Ovary (tissue), 9 donors: ENCODE data around the gene RPS21. TPM values are rescaled to one million over a fixed set of nuclear protein-coding genes. Genes with fewer than 3 reads are reported as not detected.

Experiments
- DNase-seq, 5 donors: peaks; one replicate each; pipeline ENCODE4 v3.0.0-alpha.2; 2019 to 2020
- H3K27ac ChIP-seq, 2 donors: fragments of 200-600 bp; one replicate each; pipeline versions ENCODE4 v1.5.1 to v1.8.0; 2019 to 2022
- H3K27me3 ChIP-seq: fragments of 200-600 bp; one replicate; pipeline ENCODE4 v1.8.0; 2022
- H3K36me3 ChIP-seq: fragments of 200-600 bp; sonication (generic); one replicate; pipeline ENCODE4 v1.5.1; 2019
- H3K4me1 ChIP-seq: one replicate; pipeline ENCODE4 v1.8.1; 2013; ENCODE audit warnings: mild to moderate bottlenecking, moderate library complexity; ENCODE audit not compliant: insufficient read depth
- H3K4me3 ChIP-seq: fragments of 200-600 bp; sonication (generic); one replicate; pipeline ENCODE4 v1.5.1; 2017
- H3K9me3 ChIP-seq, 2 donors: fragments of 200-600 bp in 1 of 2; sonication (generic) in 1 of 2; one replicate each; pipeline versions ENCODE4 v1.5.1 to v1.8.1; 2013 to 2019; ENCODE audit warnings: mild to moderate bottlenecking in 1 of 2, moderate library complexity in 1 of 2
- EP300 ChIP-seq: sonication (generic); formaldehyde crosslinking; IDR thresholded peaks from one replicate; pipeline ENCODE4 v1.6.1; 2017; ENCODE audit warnings: antibody characterized with exemption
- POLR2A ChIP-seq: fragments of 450-650 bp; IDR thresholded peaks from one replicate; pipeline ENCODE4 v1.6.1; 2017; ENCODE audit warnings: antibody characterized with exemption, mild to moderate bottlenecking, moderate library complexity
- WGBS, 3 donors: extraction: QIAGEN DNeasy Blood & Tissue Kit in 1 of 3; methylation state at CpG; one replicate each; pipeline versions ENCODE4 v1.1.5 to v1.1.7; 2013 to 2017; 5-methylcytosine and 5-hydroxymethylcytosine counted together
- intact Hi-C, 4 donors: fragments of 100-400 bp; cut with DNase I; formaldehyde crosslinking; loops; one replicate each; pipeline versions ENCODE4 v1.11.0 to v1.15.1; 2022 to 2023
- polyA plus RNA-seq, 2 donors: library from polyadenylated mRNA; stranded (reverse); fragments of 200-250 nt in 1 of 2; fragments of 350-450 nt in 1 of 2; fragmentation: Illumina TruSeq in 1 of 2; extraction: RNeasy Lipid Tissue Mini Kit (QIAGEN cat#74804) in 1 of 2; gene quantifications; one replicate each; pipeline ENCODE4 v1.2.3, GENCODE V29; 2013 to 2014
- total RNA-seq, 7 donors: library from RNA; depleted of rRNA in 2 of 7; stranded (reverse); fragments of >200 nt in 2 of 7; fragmentation: NEBNext Ultra II Directional in 3 of 7; extraction: Animal tissue kit (Norgen Biotek cat#: 25700) in 3 of 7; gene quantifications; one replicate each; pipeline versions ENCODE4 v1.1.0 to v1.2.4, GENCODE V29; 2016 to 2023
- TF ChIP-seq, protein P1 (sequence below), 3 donors: fragments of 450-650 bp in 2 of 3; fragments of 200-600 bp in 1 of 3; IDR thresholded peaks; one replicate each; pipeline versions ENCODE4 v1.5.1 to v1.8.0; 2016 to 2022; ENCODE audit warnings: antibody characterized with exemption in 3 of 3, mild to moderate bottlenecking in 1 of 3
- donor health status: DM: no; HTN: no; CAD: no; lungs with moderate emphysema.
- donor health status: DM: no; HTN: no; CAD: no.
- donor health status: Bipolar disorder and iron deficiency.
- donor health status: DM: yes; HTN: yes; CAD: no.
- donor health status: DM: no; HTN: no; CAD: no.
- donor health status: DM: yes; HTN: yes; CAD: no.

The RPS21 gene
- total and polyA plus RNA-seq, 9 donors, result 1,038 to 9,967 (median 2,977) TPM

DNA sequence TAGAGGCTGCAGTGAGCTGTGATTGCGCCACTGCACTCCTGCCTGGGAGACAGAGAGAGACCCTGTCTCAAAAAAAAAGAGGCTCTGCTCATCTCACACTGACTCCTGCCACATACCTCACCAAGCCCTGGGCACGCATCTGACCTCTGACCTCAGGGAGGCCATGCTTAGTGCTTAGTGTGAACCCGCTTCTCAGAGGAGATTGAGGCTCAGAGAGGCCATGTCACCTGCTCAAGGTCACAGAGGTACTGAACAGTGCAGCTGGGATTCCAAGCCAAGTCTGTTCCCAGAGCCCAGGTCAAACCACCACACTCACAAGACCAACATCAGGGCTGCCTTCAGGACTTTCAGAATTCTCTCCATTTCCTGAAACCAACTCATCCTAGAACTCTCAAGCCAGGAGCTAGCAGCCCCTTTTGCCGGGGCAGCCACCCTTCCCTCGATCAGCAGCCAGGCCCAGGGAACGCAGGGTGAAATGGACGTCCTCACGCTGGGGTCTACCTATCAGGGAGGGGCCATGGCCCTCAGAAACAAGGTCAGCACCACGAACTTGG is 17.3 kb downstream of the RPS21 start:
- no peaks in the 10 kb centered on the region for H3K27me3 ChIP-seq
- 81 to 93% (median 82%) methylated on average over 9 of the region's 9 CpGs for WGBS, 3 donors
- intact Hi-C loops, result loop anchor here in 2 of 4 donors (10.0 kb wide), 2 partner anchors 241 to 389 kb away; partner anchors contain the start of gene SLCO4A1 (in 1 of the 2)

DNA sequence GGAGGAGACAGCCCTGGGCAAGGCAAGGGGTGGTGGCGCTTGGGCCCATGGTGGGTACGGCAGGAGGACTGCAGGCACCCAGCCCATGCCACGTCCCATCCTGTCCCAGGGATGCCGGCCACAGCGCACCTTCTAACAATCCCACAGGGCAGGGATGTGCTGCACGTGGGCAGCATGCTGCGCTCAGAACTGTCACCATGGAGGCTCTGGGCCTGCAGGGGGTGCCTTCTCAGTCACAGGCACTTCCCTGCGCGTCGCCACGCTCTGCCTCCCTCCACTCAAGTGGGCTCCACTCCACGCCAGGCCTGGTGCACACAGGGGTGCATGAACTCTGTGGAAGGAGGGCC is 17.8 kb downstream of the RPS21 start:
- DNase-seq, result no peak
- peaks cover 13% of the 10 kb centered on the region for H3K4me1 ChIP-seq
- no peak overlapping the region for H3K27ac ChIP-seq
- TF ChIP-seq, protein P1, sequence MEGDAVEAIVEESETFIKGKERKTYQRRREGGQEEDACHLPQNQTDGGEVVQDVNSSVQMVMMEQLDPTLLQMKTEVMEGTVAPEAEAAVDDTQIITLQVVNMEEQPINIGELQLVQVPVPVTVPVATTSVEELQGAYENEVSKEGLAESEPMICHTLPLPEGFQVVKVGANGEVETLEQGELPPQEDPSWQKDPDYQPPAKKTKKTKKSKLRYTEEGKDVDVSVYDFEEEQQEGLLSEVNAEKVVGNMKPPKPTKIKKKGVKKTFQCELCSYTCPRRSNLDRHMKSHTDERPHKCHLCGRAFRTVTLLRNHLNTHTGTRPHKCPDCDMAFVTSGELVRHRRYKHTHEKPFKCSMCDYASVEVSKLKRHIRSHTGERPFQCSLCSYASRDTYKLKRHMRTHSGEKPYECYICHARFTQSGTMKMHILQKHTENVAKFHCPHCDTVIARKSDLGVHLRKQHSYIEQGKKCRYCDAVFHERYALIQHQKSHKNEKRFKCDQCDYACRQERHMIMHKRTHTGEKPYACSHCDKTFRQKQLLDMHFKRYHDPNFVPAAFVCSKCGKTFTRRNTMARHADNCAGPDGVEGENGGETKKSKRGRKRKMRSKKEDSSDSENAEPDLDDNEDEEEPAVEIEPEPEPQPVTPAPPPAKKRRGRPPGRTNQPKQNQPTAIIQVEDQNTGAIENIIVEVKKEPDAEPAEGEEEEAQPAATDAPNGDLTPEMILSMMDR (IDR thresholded peaks at IDR 0.05), result no peak
- no peak for TF ChIP-seq POLR2A
- TF ChIP-seq EP300, result no peak
- intact Hi-C loops, result loop anchor here in 3 of 4 donors (5.0 to 10.0 kb wide), 3 partner anchors 240 to 398 kb away; partner anchors contain the start of genes OGFR (in 1 of the 3) and SLCO4A1 (in 1 of the 3)
- no peaks in the 10 kb centered on the region for H3K27me3 ChIP-seq
- 89 to 94% (median 92%) methylated on average over 12 of the region's 12 CpGs for WGBS, 3 donors
- H3K4me3 ChIP-seq, result no peak overlapping the region
- H3K36me3 ChIP-seq, result no peaks in the 10 kb centered on the region
- H3K9me3 ChIP-seq, result no peaks in the 10 kb centered on the region

More for the DNA sequence above, 17.3 kb downstream of the RPS21 start:
- H3K36me3 ChIP-seq, result no peaks in the 10 kb centered on the region
- H3K4me3 ChIP-seq, result no peak overlapping the region
- TF ChIP-seq EP300 (no peak), POLR2A (no peak)
- TF ChIP-seq, protein P1 (IDR thresholded peaks at IDR 0.05), result no peak
- H3K27ac ChIP-seq, result no peak overlapping the region
- peaks cover 13% of the 10 kb centered on the region for H3K4me1 ChIP-seq
- H3K9me3 ChIP-seq, result no peaks in the 10 kb centered on the region
- no peak for DNase-seq

DNA sequence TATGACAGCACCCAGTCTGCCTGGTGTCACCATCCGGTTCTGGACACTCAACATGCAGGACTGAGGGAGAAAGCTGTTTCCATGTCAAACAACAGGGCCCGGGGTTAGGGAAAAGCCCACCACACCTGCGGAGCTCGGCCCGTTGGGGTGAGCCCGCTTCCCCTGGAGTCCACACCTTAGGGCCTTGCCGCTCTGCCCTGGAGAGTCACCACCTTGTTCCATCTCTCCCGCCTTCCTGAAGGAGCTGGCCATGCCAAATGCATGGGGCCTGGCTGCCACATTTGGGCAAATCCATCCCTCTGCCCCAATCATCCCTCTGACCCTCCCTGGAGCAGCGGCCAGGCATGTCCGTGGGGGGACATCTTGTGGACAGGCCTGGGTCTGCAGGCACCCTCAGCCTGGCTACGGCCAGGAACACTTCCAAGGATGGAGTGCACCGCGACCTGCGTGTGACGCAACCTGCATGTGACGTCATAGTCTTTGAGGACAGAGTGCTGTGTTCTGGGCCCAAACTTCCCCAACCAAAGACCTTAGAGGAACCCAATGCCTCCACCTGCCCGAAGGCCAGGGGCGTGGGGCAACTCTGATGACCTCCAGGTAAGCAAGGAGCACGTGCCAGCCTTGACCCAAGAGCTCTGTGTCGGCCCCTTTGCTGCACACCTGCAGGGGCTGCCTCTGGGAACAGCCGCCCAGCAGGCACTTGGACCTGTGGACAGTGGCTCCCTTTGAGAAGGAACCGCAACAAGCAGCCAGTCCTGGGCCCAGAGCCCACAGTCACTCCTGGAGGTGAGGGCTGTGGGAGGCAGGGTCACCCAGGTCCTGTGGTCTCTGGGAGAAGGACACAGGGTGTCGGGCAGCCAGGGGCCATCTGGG is 18.4 kb downstream of the RPS21 start:
- Histone ChIP-seq H3K4me3 (no peak overlapping the region), H3K27me3 (no peaks in the 10 kb centered on the region), H3K36me3 (no peaks in the 10 kb centered on the region), H3K9me3 (no peaks in the 10 kb centered on the region), H3K27ac (peak overlapping the region; percentile 21 to 52), H3K4me1 (peaks cover 14% of the 10 kb centered on the region)
- DNase-seq, result peak; percentile 62 to 82 (median 77)
- 55 to 63% (median 56%) methylated on average over 23 of the region's 23 CpGs for WGBS, 3 donors
- TF ChIP-seq, protein P1 (IDR thresholded peaks at IDR 0.05), result peak in 2 of 3 donors; percentile 48 to 71
- no peak for TF ChIP-seq POLR2A
- intact Hi-C loops, result loop anchor here in 3 of 4 donors (5.0 to 10.0 kb wide), 3 partner anchors 239 to 397 kb away; partner anchors contain the start of genes OGFR (in 1 of the 3) and SLCO4A1 (in 1 of the 3)

DNA sequence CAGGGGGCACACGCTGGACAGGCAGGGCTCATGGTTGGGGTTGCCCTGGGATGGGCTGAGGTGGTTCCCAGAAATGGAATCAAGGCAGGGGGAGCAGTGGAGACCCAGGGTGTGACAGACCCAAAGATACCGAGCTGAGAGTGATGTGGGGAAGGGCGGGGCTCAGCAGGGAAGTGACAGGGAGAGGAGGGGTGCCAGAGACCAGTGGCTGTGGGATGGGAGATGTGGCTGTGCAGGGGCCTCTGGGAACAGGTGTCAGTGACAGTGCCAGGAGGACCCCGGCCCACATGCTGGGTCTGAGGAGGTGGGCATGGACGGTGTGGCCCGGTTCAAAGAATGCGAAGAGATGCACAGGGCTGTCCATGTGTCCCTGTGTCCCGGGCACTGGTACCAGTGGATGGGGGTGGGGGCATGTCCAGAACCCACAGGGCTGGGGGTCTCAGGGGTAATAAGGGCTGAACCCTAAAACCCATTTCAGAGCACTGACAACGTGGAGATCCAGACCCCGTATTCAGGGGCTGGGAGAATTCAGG is 19.1 kb downstream of the RPS21 start:
- H3K9me3 ChIP-seq, result no peaks in the 10 kb centered on the region
- H3K4me1 ChIP-seq, result peaks cover 14% of the 10 kb centered on the region
- 42 to 48% (median 42%) methylated on average over 10 of the region's 10 CpGs for WGBS, 3 donors
- DNase-seq, result no peak
- no peak for TF ChIP-seq EP300
- intact Hi-C loops, result loop anchor here in 3 of 4 donors (5.0 to 10.0 kb wide), 3 partner anchors 239 to 396 kb away; partner anchors contain the start of genes OGFR (in 1 of the 3) and SLCO4A1 (in 1 of the 3)
- no peaks in the 10 kb centered on the region for H3K36me3 ChIP-seq
- peak overlapping the region; percentile 21 to 52 for H3K27ac ChIP-seq
- peak overlapping the region; percentile 72 for H3K4me3 ChIP-seq
- H3K27me3 ChIP-seq, result no peaks in the 10 kb centered on the region
